Measurements from ENCODE around the gene ATPAF1.
"Not testable (repeated sequence)": the region's sequence is repeated elsewhere in the genome, so short reads cannot be mapped to it uniquely, and the experiment has no call there.

ATPAF1 gene

GRCh38 chr1:46667782-46668760 lies at the start of gene ATPAF1:
Gene ATPAF1, minus strand, starts transcription at chr1:46668364. Its CDS starts 42 bp downstream, at chr1:46668322.
- peak in 1 of 2 experiments; percentile 32 for DNase-seq (ENCODE audit: low read depth in 2 of 2)

- no peak for DNase-seq (ENCODE audit: low read depth in 2 of 2)
These were observed 49.5 kb upstream of the ATPAF1 start for GRCh38 chr1:46717654-46718053.

GRCh38 chr1:46714976-46715375 lies 46.8 kb upstream of the ATPAF1 start:
- DNase-seq (ENCODE audit: low read depth in 2 of 2), result no peak

GRCh38 chr1:46708121-46708520 lies 40.0 kb upstream of the ATPAF1 start:
- DNase-seq (ENCODE audit: low read depth in 2 of 2), result no peak

GRCh38 chr1:46705408-46705807 lies 37.2 kb upstream of the ATPAF1 start:
- no peak for DNase-seq (ENCODE audit: low read depth in 2 of 2)

- no peak for DNase-seq (ENCODE audit: low read depth in 2 of 2)
These were observed 35.9 kb upstream of the ATPAF1 start for GRCh38 chr1:46703927-46704641.

- no peak for DNase-seq (ENCODE audit: low read depth in 2 of 2)
These were observed 31.5 kb upstream of the ATPAF1 start for GRCh38 chr1:46699666-46700065.

- no peak for DNase-seq (ENCODE audit: low read depth in 2 of 2)
These were observed 28.9 kb upstream of the ATPAF1 start for GRCh38 chr1:46697053-46697452.

- not testable (repeated sequence) for DNase-seq (ENCODE audit: low read depth in 2 of 2)
These were observed 26.5 kb upstream of the ATPAF1 start for GRCh38 chr1:46694676-46695075.

GRCh38 chr1:46692811-46693770 lies 24.9 kb upstream of the ATPAF1 start:
- DNase-seq (ENCODE audit: low read depth in 2 of 2), result no peak

- no peak for DNase-seq (ENCODE audit: low read depth in 2 of 2)
These were observed 24.0 kb upstream of the ATPAF1 start for GRCh38 chr1:46691997-46692790.

GRCh38 chr1:46690931-46691421 lies 22.8 kb upstream of the ATPAF1 start:
- peak in 1 of 2 experiments; percentile 13 for DNase-seq (ENCODE audit: low read depth in 2 of 2)

- DNase-seq (ENCODE audit: low read depth in 2 of 2), result no peak
These were observed 21.7 kb upstream of the ATPAF1 start for GRCh38 chr1:46689897-46690296.

GRCh38 chr1:46689356-46689755 lies 21.2 kb upstream of the ATPAF1 start:
- no peak for DNase-seq (ENCODE audit: low read depth in 2 of 2)

- DNase-seq (ENCODE audit: low read depth in 2 of 2), result no peak
These were observed 19.9 kb upstream of the ATPAF1 start for GRCh38 chr1:46687921-46688509.

- DNase-seq (ENCODE audit: low read depth in 2 of 2), result peak in 1 of 2 experiments; percentile 17
These were observed 19.0 kb upstream of the ATPAF1 start for GRCh38 chr1:46687093-46687659.

- DNase-seq (ENCODE audit: low read depth in 2 of 2), result no peak
These were observed 18.1 kb upstream of the ATPAF1 start for GRCh38 chr1:46686255-46686654.

GRCh38 chr1:46684670-46685069 lies 16.5 kb upstream of the ATPAF1 start:
- no peak for DNase-seq (ENCODE audit: low read depth in 2 of 2)

GRCh38 chr1:46682064-46682463 lies 13.9 kb upstream of the ATPAF1 start:
- no peak for DNase-seq (ENCODE audit: low read depth in 2 of 2)
